Mucosa of rectum (tissue), 2 donors: Measurements from ENCODE around the gene METTL16.
"Not testable (repeated sequence)": the region's sequence is repeated elsewhere in the genome, so short reads cannot be mapped to it uniquely, and the experiment has no call there.

ENCODE experiments used
- H3K27ac ChIP-seq, 2 donors: one replicate each; pipeline ENCODE4 v1.7.0; 2013; ENCODE audit warnings: inconsistent platforms in 2 of 2, low read depth in 2 of 2, low read length in 2 of 2
- H3K27me3 ChIP-seq, 2 donors: one replicate each; pipeline ENCODE4 v1.7.0; 2013; ENCODE audit warnings: low read length in 2 of 2; ENCODE audit not compliant: control insufficient read depth in 2 of 2, insufficient read depth in 2 of 2
- H3K36me3 ChIP-seq, 2 donors: one replicate each; pipeline ENCODE4 v1.7.0; 2013; ENCODE audit warnings: low read length in 2 of 2; ENCODE audit not compliant: control insufficient read depth in 2 of 2, insufficient read depth in 2 of 2
- H3K4me1 ChIP-seq, 2 donors: one replicate each; pipeline ENCODE4 v1.7.0; 2013; ENCODE audit warnings: low read length in 2 of 2, mild to moderate bottlenecking in 1 of 2; ENCODE audit not compliant: control insufficient read depth in 2 of 2, insufficient read depth in 2 of 2
- H3K4me3 ChIP-seq, 2 donors: one replicate each; pipeline ENCODE4 v1.7.0; 2013; ENCODE audit warnings: low read length in 2 of 2
- H3K9ac ChIP-seq, 2 donors: one replicate each; pipeline ENCODE4 v1.7.0; 2013; ENCODE audit warnings: low read length in 2 of 2, low read depth in 1 of 2, mild to moderate bottlenecking in 1 of 2
- H3K9me3 ChIP-seq, 2 donors: one replicate each; pipeline ENCODE4 v1.7.0; 2013; ENCODE audit warnings: low read length in 2 of 2; ENCODE audit not compliant: control insufficient read depth in 2 of 2
- donor health status: healthy.
- donor health status: Normal muscosa, but diverticular disease.

The METTL16 gene

GRCh38 chr17:2455956-2456355, 55.7 kb downstream of the METTL16 start:
- Histone ChIP-seq H3K27me3 (no peaks in the 10 kb centered on the region), H3K9ac (no peak overlapping the region), H3K4me3 (no peak overlapping the region), H3K4me1 (no peaks in the 10 kb centered on the region), H3K27ac (no peak overlapping the region), H3K9me3 (no peaks in the 10 kb centered on the region), H3K36me3 (peaks cover 9 to 10% of the 10 kb centered on the region in 2 donors)

GRCh38 chr17:2453866-2454265, 57.8 kb downstream of the METTL16 start:
- H3K27ac ChIP-seq = no peak overlapping the region
- H3K4me3 ChIP-seq = no peak overlapping the region
- peaks cover 3 to 10% of the 10 kb centered on the region in 2 donors for H3K36me3 ChIP-seq
- no peaks in the 10 kb centered on the region for H3K27me3 ChIP-seq
- no peaks in the 10 kb centered on the region for H3K4me1 ChIP-seq
- H3K9ac ChIP-seq = no peak overlapping the region
- no peaks in the 10 kb centered on the region for H3K9me3 ChIP-seq

GRCh38 chr17:2453325-2453724, 58.4 kb downstream of the METTL16 start:
- Histone ChIP-seq H3K27me3 (no peaks in the 10 kb centered on the region), H3K27ac (no peak overlapping the region), H3K9ac (no peak overlapping the region), H3K4me1 (no peaks in the 10 kb centered on the region), H3K9me3 (no peaks in the 10 kb centered on the region), H3K4me3 (no peak overlapping the region), H3K36me3 (peaks cover 3 to 10% of the 10 kb centered on the region in 2 donors)

GRCh38 chr17:2452216-2452750, 59.4 kb downstream of the METTL16 start:
- H3K4me3 ChIP-seq = no peak overlapping the region
- no peak overlapping the region for H3K9ac ChIP-seq

GRCh38 chr17:2450016-2450650, 61.6 kb downstream of the METTL16 start:
- Histone ChIP-seq H3K27me3 (no peaks in the 10 kb centered on the region), H3K4me1 (no peaks in the 10 kb centered on the region), H3K9me3 (no peaks in the 10 kb centered on the region), H3K9ac (no peak overlapping the region), H3K36me3 (no peaks in the 10 kb centered on the region), H3K27ac (no peak overlapping the region), H3K4me3 (no peak overlapping the region)

More at GRCh38 chr17:2452216-2452750, 59.4 kb downstream of the METTL16 start:
- Histone ChIP-seq H3K36me3 (peaks cover 3 to 10% of the 10 kb centered on the region in 2 donors), H3K9me3 (no peaks in the 10 kb centered on the region), H3K27ac (no peak overlapping the region), H3K27me3 (no peaks in the 10 kb centered on the region), H3K4me1 (no peaks in the 10 kb centered on the region)

GRCh38 chr17:2449486-2449885, 62.2 kb downstream of the METTL16 start:
- no peaks in the 10 kb centered on the region for H3K36me3 ChIP-seq
- H3K27ac ChIP-seq = no peak overlapping the region
- H3K4me1 ChIP-seq = no peaks in the 10 kb centered on the region
- H3K27me3 ChIP-seq = no peaks in the 10 kb centered on the region
- H3K9ac ChIP-seq = no peak overlapping the region
- no peaks in the 10 kb centered on the region for H3K9me3 ChIP-seq
- H3K4me3 ChIP-seq = no peak overlapping the region

GRCh38 chr17:2447479-2447878, 64.2 kb downstream of the METTL16 start:
- not testable (repeated sequence) for H3K4me3 ChIP-seq, H3K27ac ChIP-seq, H3K27me3 ChIP-seq, H3K4me1 ChIP-seq, H3K9me3 ChIP-seq, H3K36me3 ChIP-seq, H3K9ac ChIP-seq

- no peaks in the 10 kb centered on the region for H3K9me3 ChIP-seq
- H3K4me1 ChIP-seq = peaks cover 7 to 11% of the 10 kb centered on the region in 2 donors
- H3K9ac ChIP-seq = no peak overlapping the region
These were observed 66.0 kb downstream of the METTL16 start for GRCh38 chr17:2445638-2446037.

GRCh38 chr17:2444382-2444781, 67.3 kb downstream of the METTL16 start:
- Histone ChIP-seq H3K36me3 (peaks cover 4 to 7% of the 10 kb centered on the region in 2 donors), H3K9ac (no peak overlapping the region), H3K4me3 (no peak overlapping the region), H3K27ac (no peak overlapping the region), H3K4me1 (peaks cover 7 to 11% of the 10 kb centered on the region in 2 donors), H3K27me3 (no peaks in the 10 kb centered on the region), H3K9me3 (no peaks in the 10 kb centered on the region)

More at GRCh38 chr17:2445638-2446037, 66.0 kb downstream of the METTL16 start:
- H3K36me3 ChIP-seq = peaks cover 3 to 6% of the 10 kb centered on the region in 2 donors
- no peak overlapping the region for H3K4me3 ChIP-seq
- H3K27ac ChIP-seq = no peak overlapping the region
- H3K27me3 ChIP-seq = no peaks in the 10 kb centered on the region

GRCh38 chr17:2442166-2442565, 69.5 kb downstream of the METTL16 start:
- Histone ChIP-seq H3K4me3 (peak overlapping the region; percentile 23 to 49), H3K36me3 (peaks cover 11 to 21% of the 10 kb centered on the region in 2 donors)

More at GRCh38 chr17:2442166-2442565, 69.5 kb downstream of the METTL16 start:
- Histone ChIP-seq H3K4me1 (peaks cover 7 to 11% of the 10 kb centered on the region in 2 donors), H3K9me3 (no peaks in the 10 kb centered on the region), H3K27me3 (no peaks in the 10 kb centered on the region), H3K9ac (peak overlapping the region in 1 of 2 donors; percentile 60), H3K27ac (peak overlapping the region; percentile 67 to 82)
